B cell (primary cell): ENCODE data around the gene UBR1.

Experiments used
- CTCF ChIP-seq: fragments of 200-600 bp; IDR thresholded peaks from one replicate; pipeline ENCODE4 v1.8.0; 2022; ENCODE audit warnings: antibody characterized with exemption, mild to moderate bottlenecking
- EZH2 ChIP-seq: IDR thresholded peaks from 2 replicates; pipeline ENCODE4 v1.6.1; 2012; ENCODE audit warnings: borderline replicate concordance, low read depth, mild to moderate bottlenecking, moderate library complexity, low read length; ENCODE audit not compliant: insufficient read depth, poor library complexity, severe bottlenecking

- TF ChIP-seq CTCF (no peak), EZH2 (no peak)
Measured at GRCh38 chr15:42937143-42937542, 168.7 kb downstream of the UBR1 start.
